Peyer's patch (tissue), 4 donors: ENCODE measurements around the gene ADGRL3. TPM values are rescaled to one million over a fixed set of nuclear protein-coding genes. Genes with fewer than 3 reads are reported as not detected.

Experiments
- DNase-seq, 3 donors: peaks; one replicate each; pipeline ENCODE4 v3.0.0-alpha.2; 2017 to 2019
- H3K27ac ChIP-seq, 4 donors: fragments of 200-600 bp; sonication (generic); one replicate each; pipeline ENCODE4 v1.5.1; 2016 to 2019
- H3K27me3 ChIP-seq, 2 donors: fragments of 200-600 bp; sonication (generic); one replicate each; pipeline ENCODE4 v1.5.1; 2019
- H3K36me3 ChIP-seq, 3 donors: fragments of 200-600 bp; sonication (generic); one replicate each; pipeline ENCODE4 v1.5.1; 2016 to 2019
- H3K4me1 ChIP-seq, 4 donors: fragments of 200-600 bp; sonication (generic); one replicate each; pipeline ENCODE4 v1.5.1; 2016 to 2019
- H3K4me3 ChIP-seq, 4 donors: fragments of 200-600 bp; sonication (generic); 1 replicate in 3 of 4; 2 replicates in 1 of 4; pipeline ENCODE4 v1.5.1; 2016 to 2019; ENCODE audit warnings: mild to moderate bottlenecking in 1 of 4
- H3K9me3 ChIP-seq, 4 donors: fragments of 200-600 bp; sonication (generic); one replicate each; pipeline ENCODE4 v1.5.1; 2016 to 2019; ENCODE audit warnings: mild to moderate bottlenecking in 1 of 4
- CTCF ChIP-seq, 6 experiments: fragments of 450-650 bp in 4 of 6; fragments of 200-600 bp in 2 of 6; sonication (generic) in 1 of 6; IDR thresholded peaks; one replicate each; pipeline ENCODE4 v1.5.1; 2017 to 2019; ENCODE audit warnings: antibody characterized with exemption in 6 of 6, mild to moderate bottlenecking in 3 of 6, moderate library complexity in 1 of 6
- POLR2A ChIP-seq, 2 donors: fragments of 450-650 bp; IDR thresholded peaks; one replicate each; pipeline ENCODE4 v1.5.1; 2017; ENCODE audit warnings: antibody characterized with exemption in 2 of 2, mild to moderate bottlenecking in 2 of 2, moderate library complexity in 2 of 2
- total RNA-seq, 4 donors: library from RNA; depleted of rRNA; stranded (reverse); fragments of >200 nt; gene quantifications; one replicate each; pipeline ENCODE4 v1.1.0, GENCODE V29; 2016

ADGRL3 gene
- total RNA-seq, 4 donors from 2014 or later: 3.7 to 39.6 (median 9.1) TPM

- Histone ChIP-seq H3K9me3 (no peaks in the 10 kb centered on the region), H3K27ac (no peak overlapping the region), H3K36me3 (no peaks in the 10 kb centered on the region), H3K27me3 (no peaks in the 10 kb centered on the region), H3K4me3 (no peak overlapping the region), H3K4me1 (no peaks in the 10 kb centered on the region)
- DNase-seq: no peak
- TF ChIP-seq POLR2A (IDR thresholded peaks at IDR 0.05) (no peak), CTCF (IDR thresholded peaks at IDR 0.05) (no peak)
Measured at GRCh38 chr4:61461956-61462355, 261.8 kb downstream of the ADGRL3 start.

- Histone ChIP-seq H3K4me1 (no peaks in the 10 kb centered on the region), H3K9me3 (no peaks in the 10 kb centered on the region), H3K27me3 (no peaks in the 10 kb centered on the region), H3K27ac (no peak overlapping the region), H3K36me3 (no peaks in the 10 kb centered on the region), H3K4me3 (no peak overlapping the region)
- TF ChIP-seq POLR2A (IDR thresholded peaks at IDR 0.05): no peak
- no peak for TF ChIP-seq CTCF (IDR thresholded peaks at IDR 0.05)
- no peak for DNase-seq
Measured at GRCh38 chr4:61462451-61463326, 262.6 kb downstream of the ADGRL3 start.

GRCh38 chr4:61468024-61468720, 268.0 kb downstream of the ADGRL3 start:
- TF ChIP-seq POLR2A (IDR thresholded peaks at IDR 0.05): no peak
- no peak for TF ChIP-seq CTCF (IDR thresholded peaks at IDR 0.05)
- Histone ChIP-seq H3K4me1 (no peaks in the 10 kb centered on the region), H3K27ac (no peak overlapping the region), H3K4me3 (no peak overlapping the region), H3K9me3 (no peaks in the 10 kb centered on the region), H3K27me3 (no peaks in the 10 kb centered on the region), H3K36me3 (no peaks in the 10 kb centered on the region)
- no peak for DNase-seq

- DNase-seq: no peak
- Histone ChIP-seq H3K4me3 (no peak overlapping the region), H3K27ac (no peak overlapping the region), H3K9me3 (no peaks in the 10 kb centered on the region), H3K4me1 (no peaks in the 10 kb centered on the region), H3K36me3 (no peaks in the 10 kb centered on the region), H3K27me3 (no peaks in the 10 kb centered on the region)
- TF ChIP-seq POLR2A (IDR thresholded peaks at IDR 0.05): no peak
- TF ChIP-seq CTCF (IDR thresholded peaks at IDR 0.05): no peak
Measured at GRCh38 chr4:61473306-61473705, 273.2 kb downstream of the ADGRL3 start.

- Histone ChIP-seq H3K4me1 (no peaks in the 10 kb centered on the region), H3K36me3 (no peaks in the 10 kb centered on the region), H3K27ac (no peak overlapping the region), H3K4me3 (no peak overlapping the region), H3K27me3 (no peaks in the 10 kb centered on the region), H3K9me3 (no peaks in the 10 kb centered on the region)
- no peak for TF ChIP-seq CTCF (IDR thresholded peaks at IDR 0.05)
- no peak for TF ChIP-seq POLR2A (IDR thresholded peaks at IDR 0.05)
- no peak for DNase-seq
Measured at GRCh38 chr4:61478340-61478739, 278.2 kb downstream of the ADGRL3 start.
